GM19438 (cell line): ENCODE data around the gene ADAMTS8.

Source experiments
- ATAC-seq: cut with Tn5 transposase; IDR thresholded peaks from one replicate; pipeline ENCODE4 v1.9.1; 2021; ENCODE audit warnings: low read depth; ENCODE audit not compliant: unreplicated experiment

Gene ADAMTS8

GRCh38 chr11:130422251-130422995 is 6.0 kb downstream of the ADAMTS8 start:
- ATAC-seq: no peak

- no peak for ATAC-seq
Observed at GRCh38 chr11:130421697-130422096, 6.7 kb downstream of the ADAMTS8 start.

- no peak for ATAC-seq
Observed at GRCh38 chr11:130421199-130421585, 7.2 kb downstream of the ADAMTS8 start.

GRCh38 chr11:130420478-130421198 is 7.8 kb downstream of the ADAMTS8 start:
- no peak for ATAC-seq

- no peak for ATAC-seq
Observed at GRCh38 chr11:130418756-130419155, 9.7 kb downstream of the ADAMTS8 start.

GRCh38 chr11:130418210-130418609 is 10.2 kb downstream of the ADAMTS8 start:
- ATAC-seq: no peak

- ATAC-seq: no peak
Observed at GRCh38 chr11:130416906-130417305, 11.5 kb downstream of the ADAMTS8 start.

GRCh38 chr11:130416530-130416882 is 11.9 kb downstream of the ADAMTS8 start:
- no peak for ATAC-seq

- no peak for ATAC-seq
Observed at GRCh38 chr11:130415731-130416529, 12.5 kb downstream of the ADAMTS8 start.

- no peak for ATAC-seq
Observed at GRCh38 chr11:130414107-130415080, 14.0 kb downstream of the ADAMTS8 start.

GRCh38 chr11:130413405-130414106 is 14.9 kb downstream of the ADAMTS8 start:
- no peak for ATAC-seq

- ATAC-seq: no peak
Observed at GRCh38 chr11:130411223-130411622, 17.2 kb downstream of the ADAMTS8 start.

- no peak for ATAC-seq
Observed at GRCh38 chr11:130409594-130410388, 18.6 kb downstream of the ADAMTS8 start.

GRCh38 chr11:130408901-130409300 is 19.5 kb downstream of the ADAMTS8 start:
- no peak for ATAC-seq

- no peak for ATAC-seq
Observed at GRCh38 chr11:130408401-130408890, 20.0 kb downstream of the ADAMTS8 start.

- no peak for ATAC-seq
Observed at GRCh38 chr11:130407978-130408377, 20.4 kb downstream of the ADAMTS8 start.

GRCh38 chr11:130405428-130405827 is 23.0 kb downstream of the ADAMTS8 start:
- no peak for ATAC-seq

GRCh38 chr11:130404727-130405126 is 23.7 kb downstream of the ADAMTS8 start:
- ATAC-seq: no peak

- no peak for ATAC-seq
Observed at GRCh38 chr11:130403967-130404366, 24.4 kb downstream of the ADAMTS8 start.
